Stimulated activated CD8-positive, alpha-beta memory T cell treated with anti-CD3 and anti-CD28 coated beads, Interleukin-7, amount 100 ng/mL, for 24 hours (primary cell): ENCODE data around the gene MMADHC.
"Not testable (repeated sequence)": the region's sequence is repeated elsewhere in the genome, so short reads cannot be mapped to it uniquely, and the experiment has no call there.

ENCODE experiments used
- DNase-seq: peaks from one replicate; pipeline ENCODE4 v3.0.0-alpha.2; 2020; ENCODE audit warnings: low read depth

The MMADHC gene

DNA sequence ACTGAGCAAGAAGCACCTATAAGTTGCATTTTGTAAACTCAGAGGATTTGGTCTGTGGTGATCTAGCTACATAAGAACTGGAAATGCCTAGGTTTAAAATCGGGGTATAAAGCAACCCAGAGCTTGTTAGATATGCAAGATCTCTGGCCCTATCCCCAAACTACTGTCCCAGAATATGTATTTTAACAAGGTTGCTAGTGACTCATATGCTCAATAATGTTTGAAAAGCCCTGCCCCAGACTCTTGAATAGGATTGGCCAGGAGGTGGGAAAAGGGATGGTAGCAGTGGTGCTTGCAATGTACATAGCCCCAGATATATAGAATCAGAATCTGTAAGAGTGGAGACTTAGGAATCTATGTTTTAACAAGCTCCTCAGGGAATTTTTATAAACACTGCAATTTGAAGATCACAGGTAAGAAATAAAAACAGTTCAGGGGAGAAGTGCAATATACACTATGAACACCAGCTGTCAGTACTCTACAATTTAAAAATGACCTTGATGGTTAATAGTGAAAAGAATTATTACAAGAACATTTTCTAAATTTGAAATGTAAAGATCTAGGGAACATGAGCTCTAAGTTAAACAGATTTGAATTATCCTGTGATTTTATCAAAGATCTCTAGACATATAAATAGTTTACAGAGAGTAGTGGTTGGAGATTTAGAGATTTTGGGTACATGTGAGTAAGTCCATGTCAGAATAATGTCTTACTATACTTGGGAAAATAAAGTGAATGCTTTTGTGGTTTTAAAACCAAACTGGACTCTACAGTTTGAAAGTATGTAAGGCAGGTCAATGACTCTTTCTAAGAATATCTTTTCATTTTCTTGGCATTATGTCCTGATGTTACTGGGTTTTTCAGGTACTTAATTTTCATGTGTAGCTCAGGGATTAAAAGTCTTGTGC lies 7.7 kb upstream of the MMADHC start:
- DNase-seq: no peak

DNA sequence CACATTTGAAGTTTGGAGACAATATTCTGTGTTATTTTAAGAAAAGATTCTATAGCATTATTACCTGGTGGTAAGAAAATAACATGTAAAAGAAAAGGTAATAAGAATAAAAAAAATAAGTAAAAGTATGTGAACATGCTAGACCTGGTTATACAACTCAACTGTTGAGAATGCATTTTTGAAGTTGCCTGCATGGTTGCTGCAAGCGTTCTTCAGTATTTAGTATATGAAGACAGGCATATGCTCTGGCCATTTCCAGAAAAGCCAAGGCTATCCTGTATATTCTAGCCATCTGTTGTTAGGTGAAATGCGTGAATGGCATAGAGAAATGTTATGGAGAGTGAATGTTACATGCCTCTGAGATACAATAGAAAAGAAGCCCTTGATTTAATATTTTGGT lies 6.8 kb upstream of the MMADHC start:
- no peak for DNase-seq

DNA sequence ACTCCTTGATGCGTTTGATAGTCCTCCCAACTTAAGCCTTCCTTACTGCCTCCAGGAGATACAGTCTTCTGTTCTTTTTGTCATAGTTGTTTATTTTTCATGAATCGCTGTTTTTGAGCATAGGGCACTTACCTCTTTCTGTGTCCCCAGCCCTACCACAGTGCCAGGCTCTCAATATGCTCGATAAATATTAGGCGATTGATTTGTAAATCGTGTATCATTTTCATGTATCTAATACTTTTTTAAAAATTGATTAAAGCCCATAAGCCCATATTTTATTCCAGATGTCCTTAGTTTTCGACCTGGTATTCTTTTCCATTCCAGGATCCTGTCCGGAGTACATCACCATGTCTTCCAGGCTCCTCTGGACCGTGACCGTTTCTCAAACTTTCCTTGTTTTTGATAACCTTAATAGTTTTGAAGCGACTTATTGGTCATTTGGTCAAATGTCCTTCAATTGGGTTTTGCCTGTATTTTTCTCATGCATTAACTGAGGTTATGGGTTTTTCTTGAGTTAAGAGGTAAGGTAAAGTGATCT lies 444 bp upstream of the MMADHC start:
- DNase-seq: no peak

DNA sequence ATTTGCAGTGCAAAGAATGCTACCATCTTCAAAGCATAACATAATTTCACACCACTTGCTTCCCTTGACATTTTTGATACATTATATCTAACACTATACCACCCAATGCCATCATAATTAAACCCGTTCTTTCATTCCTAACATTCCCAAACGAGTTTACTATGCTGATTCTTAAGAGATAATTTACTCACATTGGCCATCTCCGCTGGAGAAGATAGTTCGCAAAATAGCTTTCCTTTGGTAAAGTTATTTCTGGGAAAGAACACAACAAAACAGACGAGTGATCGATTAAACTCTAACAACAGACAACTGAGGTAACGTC lies 716 bp downstream of the MMADHC start:
- no peak for DNase-seq

DNA sequence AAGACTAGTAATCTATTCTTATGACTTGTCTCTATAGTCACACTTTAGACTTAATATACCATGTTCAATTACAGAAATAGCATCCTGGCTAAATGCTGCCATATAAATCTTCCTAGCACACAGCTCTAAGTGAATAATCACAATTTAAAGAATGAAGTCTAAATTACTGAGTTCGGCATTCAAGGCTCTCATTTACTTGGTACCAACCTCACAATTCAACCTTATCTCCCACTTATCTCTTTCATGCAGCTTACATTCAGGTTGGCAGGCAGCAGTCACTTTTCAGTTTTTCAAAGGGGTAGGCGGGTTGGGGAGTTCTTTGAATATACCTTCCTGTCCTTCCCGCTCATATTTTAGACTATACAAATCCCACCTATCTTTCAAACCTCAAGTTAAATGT lies 1.5 kb downstream of the MMADHC start:
- DNase-seq: no peak

DNA sequence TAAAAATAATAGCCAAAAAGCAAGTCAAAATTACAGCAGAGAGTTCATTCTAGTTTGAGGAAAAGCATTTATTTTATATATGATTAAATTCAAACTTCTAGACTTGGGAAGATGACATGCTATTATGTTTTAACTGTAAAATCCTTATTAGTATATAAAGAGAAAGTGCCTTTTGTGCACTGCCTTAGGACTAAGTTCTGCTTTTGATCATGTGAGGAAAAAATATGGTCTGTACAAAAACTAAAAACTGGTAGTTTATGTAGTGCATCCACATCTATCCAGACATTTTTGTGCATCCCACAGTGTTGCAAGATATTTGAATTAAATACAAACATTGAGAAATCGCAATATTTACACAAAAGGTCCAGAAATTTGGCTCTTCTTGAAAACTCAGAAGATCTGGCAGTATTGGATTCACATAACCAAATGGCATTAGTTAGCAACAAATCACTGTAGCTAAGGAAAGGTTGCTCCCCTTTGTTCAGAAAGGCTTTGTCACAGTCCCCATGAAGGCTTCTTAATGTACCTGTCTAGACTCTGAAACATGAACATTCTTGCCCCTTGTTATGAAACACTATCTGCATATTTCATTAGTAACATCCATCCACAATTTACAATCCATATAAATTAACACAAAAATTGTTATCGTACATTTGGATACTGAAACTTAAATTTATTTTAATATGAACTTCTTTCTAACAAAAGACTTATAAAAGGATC lies 2.2 kb downstream of the MMADHC start:
- no peak for DNase-seq

DNA sequence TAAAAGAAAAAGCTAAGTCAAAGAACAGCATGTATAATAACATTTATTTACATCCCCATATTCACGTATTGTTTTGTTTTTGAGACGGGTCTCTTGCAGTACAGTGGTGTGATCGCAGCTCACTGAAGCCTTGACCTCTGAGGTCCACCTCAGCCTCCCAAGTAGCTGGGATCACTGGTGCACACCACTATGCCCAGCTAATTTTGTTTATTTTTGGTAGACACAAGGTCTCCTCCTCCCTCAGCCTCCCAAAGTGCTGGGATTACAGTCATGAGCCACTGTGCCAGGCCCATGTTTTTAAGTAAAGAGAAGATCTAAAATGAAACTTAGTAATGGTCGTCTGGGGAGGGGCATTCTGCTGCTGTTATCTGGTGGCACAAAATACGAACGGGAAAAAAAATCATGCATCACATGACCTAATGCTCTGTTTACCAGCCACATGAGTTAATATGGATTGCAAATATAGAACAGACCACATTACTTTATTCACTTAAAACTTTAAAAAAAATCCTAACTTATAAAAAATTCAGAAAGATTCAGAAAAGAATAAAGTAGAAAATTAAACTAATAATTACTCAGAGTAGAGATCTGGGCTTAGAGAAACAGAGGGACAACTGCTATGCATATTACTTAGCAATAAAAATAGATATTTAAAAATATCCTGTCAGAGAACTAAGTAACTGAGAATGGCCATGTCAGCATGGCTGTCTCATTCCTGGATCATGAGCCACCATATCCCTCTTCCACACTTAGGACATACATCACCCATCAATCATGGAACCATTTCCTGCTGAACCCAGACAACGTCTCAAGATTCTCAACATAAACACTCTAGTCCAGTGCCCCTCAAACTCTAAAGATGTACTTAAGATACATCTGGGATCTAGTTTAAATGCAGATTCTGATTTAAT lies 7.3 kb downstream of the MMADHC start:
- no peak for DNase-seq

DNA sequence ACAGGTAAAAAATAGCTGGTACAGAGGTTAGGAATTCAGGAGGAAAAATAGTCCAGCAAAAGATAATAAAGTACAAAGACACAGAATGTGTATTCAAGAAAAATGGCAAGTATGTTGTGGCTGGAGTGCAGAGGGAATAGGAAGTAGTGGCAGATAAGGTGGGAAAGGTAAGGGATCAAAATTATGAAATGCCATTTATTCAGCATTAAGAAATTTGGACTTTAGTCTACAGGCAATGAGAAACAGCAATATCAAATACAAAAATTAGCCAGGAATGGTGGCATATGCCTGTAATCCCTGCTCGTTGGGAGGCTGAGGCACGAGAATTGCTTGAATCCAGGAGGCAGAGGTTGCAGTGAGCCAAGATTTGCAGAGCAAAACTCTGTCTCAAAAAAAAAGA lies 10.3 kb downstream of the MMADHC start:
- no peak for DNase-seq

DNA sequence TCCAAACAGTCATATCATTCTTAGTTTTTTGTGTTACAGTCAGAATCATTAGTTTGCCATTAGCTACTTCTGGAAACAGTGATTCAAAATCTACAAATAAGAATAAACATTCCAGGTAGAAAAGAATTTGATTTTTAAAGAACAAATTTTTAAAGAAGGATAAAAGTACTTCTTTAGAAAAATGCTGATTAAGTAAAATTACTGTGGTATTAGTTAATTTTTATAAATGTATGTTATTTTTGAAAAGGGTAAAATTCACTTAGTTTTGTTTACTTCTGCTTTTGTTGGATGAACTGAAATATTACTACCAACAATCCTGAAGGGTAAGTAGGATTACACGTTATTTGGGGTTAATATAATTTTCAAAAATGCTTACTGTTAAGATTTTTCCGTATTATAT lies 11.8 kb downstream of the MMADHC start:
- DNase-seq: no peak

DNA sequence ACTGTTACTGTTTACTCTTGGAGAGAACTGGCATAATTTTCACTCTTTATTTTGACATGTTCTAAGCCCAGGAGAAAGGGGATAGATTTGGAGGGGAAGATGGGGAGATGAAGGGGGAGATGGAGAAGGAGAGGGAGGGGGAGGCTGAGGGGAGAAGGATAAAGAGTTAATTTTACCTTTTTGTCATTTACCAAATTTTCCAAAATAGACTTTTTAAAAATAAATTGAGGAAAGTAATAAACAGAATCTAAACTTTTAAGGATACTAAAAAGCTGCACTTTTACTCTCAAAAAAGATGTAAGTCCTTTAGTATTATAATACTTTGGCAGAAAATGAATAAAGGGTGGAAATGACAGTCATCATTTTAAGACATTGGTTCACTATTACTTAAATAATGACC lies 12.3 kb downstream of the MMADHC start:
- no peak for DNase-seq

DNA sequence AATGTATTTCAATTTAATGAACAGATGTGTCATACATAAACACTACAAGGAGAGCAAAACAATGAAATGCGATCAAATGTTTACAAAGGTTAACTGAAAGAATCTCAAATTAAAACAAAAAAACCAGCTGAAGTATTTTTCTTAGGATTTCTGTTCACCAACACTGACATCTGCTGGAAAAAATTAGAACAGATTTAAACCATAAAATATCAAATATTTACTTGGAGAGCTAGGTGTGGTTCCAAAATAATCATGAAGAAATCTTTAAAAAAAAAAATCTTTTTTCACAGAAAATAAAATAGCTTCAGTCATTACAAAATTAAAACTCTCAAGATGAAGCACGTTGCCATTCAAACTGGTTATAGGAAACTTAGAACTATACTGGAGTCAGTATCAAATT lies 13.8 kb downstream of the MMADHC start:
- DNase-seq: no peak

DNA sequence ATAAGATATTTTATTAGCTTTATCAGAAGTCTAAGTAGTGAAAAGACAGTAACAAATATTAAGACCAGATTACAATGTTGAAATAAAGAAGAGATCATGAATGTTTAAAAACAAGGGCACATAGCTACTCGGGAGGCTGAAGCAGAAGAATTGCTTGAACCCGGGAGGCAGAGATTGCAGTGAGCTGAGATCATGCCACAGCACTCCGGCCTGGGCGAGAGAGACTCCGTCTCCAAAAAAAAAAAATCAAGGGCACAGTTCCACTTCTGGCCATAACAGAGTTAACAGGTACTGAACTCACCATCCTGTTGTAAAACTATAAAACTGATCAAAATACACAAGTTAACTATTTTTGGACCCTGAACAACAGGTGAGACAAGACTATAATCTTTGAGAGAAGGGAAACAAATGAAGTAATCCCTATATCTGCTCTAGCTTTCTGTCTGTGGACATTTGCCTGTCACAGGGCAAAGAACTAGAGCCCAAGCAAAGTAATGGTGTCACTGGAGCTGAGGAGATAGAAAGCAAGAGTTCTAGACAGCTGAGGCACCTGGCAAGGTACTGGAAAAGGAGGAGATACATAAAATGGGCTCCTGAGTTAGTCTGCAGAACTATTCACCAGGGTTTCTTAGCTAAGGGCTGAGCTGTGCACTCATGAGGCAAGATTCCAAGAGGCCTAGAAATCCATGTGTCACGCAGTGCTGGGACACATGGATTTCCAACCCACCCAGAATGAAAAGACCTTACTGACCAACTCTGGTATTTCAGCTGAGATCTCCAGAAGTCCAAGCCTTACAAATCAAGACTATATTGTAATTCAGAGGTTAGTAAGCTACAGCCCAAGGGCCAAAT lies 15.2 kb downstream of the MMADHC start:
- no peak for DNase-seq

DNA sequence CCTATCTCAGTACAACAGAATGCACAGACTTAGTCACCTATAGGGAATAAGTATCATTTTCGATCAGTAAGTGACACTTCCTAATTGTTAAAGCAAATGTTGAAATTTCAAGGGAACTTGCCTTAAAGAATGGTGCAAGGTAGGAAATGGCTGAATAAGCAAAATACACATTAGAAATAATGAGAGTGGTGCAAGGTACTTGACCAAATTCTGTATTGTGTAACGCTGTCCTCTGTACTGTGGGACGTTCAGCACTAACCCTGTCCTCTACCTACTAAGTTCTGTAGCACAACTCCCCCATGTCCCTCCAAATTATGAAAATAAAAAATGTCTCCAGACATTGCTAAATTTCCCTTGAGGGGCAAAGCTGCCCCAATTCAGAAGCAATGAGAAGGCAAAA lies 19.4 kb downstream of the MMADHC start:
- DNase-seq: no peak

DNA sequence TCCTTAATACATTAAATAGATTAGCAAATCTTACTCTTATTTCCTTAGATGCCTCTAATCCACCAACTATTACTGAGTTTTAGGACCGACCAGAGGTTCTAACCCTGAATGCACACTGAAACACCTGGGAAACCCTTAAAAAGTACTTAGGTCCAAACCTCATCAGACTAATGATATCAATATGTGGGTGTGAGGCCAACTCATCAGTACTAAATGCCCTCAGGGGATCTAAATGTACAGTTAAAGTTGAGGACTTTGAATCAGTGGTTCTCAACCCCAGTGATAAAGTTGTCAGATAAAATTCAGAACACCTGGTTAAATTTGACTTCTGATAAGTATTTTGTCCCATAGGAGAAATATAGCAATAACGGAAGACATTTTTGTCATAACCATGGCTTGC lies 20.9 kb downstream of the MMADHC start:
- no peak for DNase-seq

DNA sequence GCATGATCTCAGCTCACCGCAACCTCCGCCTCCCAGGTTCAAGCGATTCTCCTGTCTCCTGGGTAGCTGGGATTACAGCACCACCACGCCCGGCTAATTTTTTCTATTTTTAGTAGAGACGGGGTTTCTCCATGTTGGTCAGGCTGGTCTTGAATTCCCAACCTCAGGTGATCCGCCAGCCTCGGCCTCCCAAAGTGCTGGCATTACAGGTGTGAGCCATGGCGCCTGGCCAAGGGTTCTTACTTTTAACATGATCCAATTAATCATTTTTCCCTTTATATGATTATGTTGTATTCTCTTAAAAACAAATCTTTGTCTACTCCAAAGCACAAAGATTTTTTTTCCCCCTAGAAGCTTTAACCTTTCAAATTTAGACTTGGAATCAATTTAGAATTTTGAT lies 21.9 kb downstream of the MMADHC start:
- not testable (repeated sequence) for DNase-seq

DNA sequence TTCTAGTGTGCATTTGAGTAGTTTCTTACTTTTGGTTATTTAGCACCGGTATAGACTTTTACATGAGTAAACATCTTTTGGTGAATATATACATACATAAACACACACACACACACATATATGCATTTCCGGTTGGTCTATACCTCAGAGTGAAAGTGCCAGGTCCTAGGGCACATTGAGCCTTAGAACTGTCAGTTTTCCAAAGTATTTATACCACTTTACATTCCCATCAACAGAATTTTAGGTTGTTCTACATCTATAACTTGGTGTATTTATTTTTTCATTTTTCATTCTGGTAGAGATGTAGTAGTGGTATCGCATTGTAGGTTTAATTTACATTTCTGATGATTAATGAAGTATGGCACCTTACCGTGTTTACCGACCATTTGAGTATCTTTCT lies 22.6 kb downstream of the MMADHC start:
- DNase-seq: no peak

DNA sequence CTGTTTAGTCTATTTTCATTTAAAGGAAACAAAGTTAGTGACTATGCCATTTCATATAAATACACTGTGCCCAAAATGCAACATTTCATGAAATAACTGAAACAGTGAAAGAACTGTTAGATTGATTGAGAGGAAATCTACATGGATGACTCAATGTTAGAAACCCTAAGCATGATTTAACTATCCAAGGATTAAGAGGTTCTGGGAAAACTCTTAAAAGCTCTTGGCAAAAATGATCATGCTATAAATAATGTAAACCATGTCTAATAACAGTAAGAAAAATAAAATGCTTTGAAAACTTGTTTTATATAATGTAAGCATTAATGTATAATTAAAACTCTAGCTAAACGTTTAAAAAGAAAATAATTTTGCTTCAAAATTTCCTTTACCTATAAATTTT lies 23.5 kb downstream of the MMADHC start:
- DNase-seq: no peak

DNA sequence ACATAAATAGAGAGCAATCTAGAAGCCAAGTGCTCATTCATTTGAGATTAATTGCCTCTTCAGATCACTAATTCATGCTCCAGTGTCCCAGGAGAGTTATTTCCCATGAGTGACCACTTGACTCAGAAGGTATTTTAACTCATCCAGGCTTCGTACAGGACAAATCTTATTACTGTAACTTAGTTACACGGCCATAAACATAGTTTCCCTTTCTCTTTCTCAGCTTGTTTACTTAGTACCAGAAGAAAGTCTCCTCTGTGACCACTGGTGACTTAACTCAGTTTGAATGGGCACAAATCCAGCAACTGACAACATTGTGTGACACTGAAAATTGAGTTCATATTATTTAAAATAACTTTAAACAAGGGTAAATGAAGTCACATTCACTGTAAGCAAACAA lies 25.3 kb downstream of the MMADHC start:
- no peak for DNase-seq

DNA sequence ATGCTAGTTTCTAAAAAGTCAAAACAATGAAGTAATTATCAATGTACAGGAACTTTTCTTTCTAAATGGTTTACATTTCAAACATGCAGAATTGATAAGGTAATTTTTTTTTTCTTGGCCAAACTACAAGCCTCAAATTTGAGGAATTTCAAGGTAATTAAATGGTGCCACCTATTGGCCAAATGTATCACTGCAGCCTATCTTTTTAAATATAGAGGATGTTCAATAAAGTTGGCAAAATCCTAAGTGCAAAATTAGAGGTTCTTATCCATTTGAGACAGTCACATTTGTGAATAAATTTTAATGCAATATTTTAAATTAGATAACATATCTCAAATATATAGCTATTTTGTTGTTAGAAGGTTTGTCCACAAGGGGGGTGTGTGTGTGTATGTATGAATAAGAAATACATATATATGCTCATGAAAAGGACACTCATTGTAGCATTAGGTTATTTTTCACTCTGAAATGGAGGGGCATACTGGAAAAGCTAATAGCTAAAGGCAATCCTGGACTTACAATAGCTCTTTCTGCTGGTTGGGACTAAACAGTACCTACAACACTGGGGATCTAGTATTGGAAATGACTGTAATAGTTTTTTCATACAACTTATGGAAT lies 26.2 kb downstream of the MMADHC start:
- DNase-seq: no peak

DNA sequence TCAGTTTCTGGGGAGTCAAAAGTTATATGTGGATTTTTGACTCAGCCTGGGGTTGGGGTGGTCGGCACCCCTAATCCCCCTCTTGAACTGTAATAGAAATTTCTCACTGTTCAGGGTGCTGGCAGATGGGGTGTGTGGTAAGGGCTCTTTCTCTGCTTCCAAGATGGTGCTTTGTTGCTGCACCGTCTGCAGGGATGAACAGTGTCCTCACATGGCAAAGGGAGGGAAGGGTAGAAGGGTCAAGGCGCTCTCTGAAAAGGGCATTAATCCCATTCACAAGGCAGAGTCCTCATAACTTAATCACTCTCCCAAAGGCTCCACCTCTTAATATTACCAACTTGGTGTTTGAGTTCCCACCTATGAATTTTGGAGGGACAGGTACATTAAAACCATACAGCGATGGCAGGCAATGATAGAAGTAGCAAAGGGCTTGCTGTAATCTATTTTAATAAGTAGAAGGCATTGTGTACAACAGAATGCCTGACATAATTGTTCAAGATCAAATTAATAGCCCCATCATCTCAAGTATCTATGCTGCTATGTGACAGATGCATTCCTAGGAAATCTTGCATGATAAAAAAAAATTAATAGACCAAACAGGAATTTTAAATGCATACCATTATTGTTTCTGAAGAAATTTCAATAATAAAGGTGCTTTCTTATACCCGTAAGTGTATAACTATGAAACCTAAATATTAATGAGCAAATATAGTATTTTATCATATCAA lies 28.1 kb downstream of the MMADHC start:
- no peak for DNase-seq
